ENCODE results near the gene MTPN.

DNA sequence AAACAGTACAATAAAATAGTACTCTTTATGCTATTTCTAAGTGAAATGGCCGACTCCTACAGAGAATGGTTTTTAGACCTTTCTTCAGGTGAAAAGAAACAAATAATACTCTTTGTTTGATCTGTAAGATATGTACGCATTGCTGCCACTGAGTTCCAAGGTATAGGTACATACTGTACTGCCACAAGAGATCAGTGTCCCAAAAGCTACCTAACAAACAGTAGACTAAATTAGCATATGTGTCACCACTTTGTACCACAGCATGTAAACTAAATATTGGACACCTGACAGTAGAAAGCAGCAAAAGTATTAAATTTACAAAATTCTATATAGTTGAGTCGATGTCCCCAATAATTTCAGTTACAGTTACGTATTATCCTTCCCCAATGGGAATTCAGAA lies 14.4 kb downstream of the MTPN start:
- no peak for TF ChIP-seq POLR2AphosphoS2 (IDR thresholded peaks at IDR 0.05; ENCODE audit: low read depth, low read length)
- TF ChIP-seq ZNF24 (IDR thresholded peaks at IDR 0.05), result no peak
- no peak for TF ChIP-seq FOXK2 (IDR thresholded peaks at IDR 0.05)
- no peak for TF ChIP-seq MAX (IDR thresholded peaks at IDR 0.05; ENCODE audit: low read depth, low read length)
- TF ChIP-seq, protein P1, sequence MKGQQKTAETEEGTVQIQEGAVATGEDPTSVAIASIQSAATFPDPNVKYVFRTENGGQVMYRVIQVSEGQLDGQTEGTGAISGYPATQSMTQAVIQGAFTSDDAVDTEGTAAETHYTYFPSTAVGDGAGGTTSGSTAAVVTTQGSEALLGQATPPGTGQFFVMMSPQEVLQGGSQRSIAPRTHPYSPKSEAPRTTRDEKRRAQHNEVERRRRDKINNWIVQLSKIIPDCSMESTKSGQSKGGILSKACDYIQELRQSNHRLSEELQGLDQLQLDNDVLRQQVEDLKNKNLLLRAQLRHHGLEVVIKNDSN (IDR thresholded peaks at IDR 0.05; ENCODE audit: borderline replicate concordance, extremely low read length, insufficient read depth, low read depth, low read length), result no peak
- TF ChIP-seq MEF2A (IDR thresholded peaks at IDR 0.05; ENCODE audit: insufficient read depth, low read depth, low read length), result no peak

Measured in GM12878 (cell line).